IMR-90 (cell line): ENCODE measurements around the gene FIS1. TPM values are rescaled to one million over a fixed set of nuclear protein-coding genes. Genes with fewer than 3 reads are reported as not detected.
A peak's percentile ranks its signal among the peaks of the same experiment; 100 is the strongest.

ENCODE experiments used
- ATAC-seq: fragments of 200-7000 bp; cut with Tn5 transposase; 2 replicates; pipeline ENCODE4 v1.9.1; 2020; ENCODE audit warnings: low read depth, mild to moderate bottlenecking, moderate library complexity
- BruUV-seq: library from RNA; stranded (reverse); fragments of 400-500 nt; replicated peaks from 2 replicates; lab custom pipeline; 2021; lab: Mats Ljungman, UMichigan
- CTCF ChIA-PET: fragments of 300-600 bp; formaldehyde crosslinking; extraction: SDS; loops from one replicate; lab custom pipeline; 2021; ENCODE audit warnings: antibody characterized with exemption; lab: Yijun Ruan, JAX
- POLR2A ChIA-PET: fragments of 300-600 bp; sonication (Branson Sonifier 250); formaldehyde crosslinking; loops from one replicate; lab custom pipeline; 2022; ENCODE audit warnings: antibody characterized with exemption; ENCODE audit not compliant: unreplicated experiment; lab: Charles Lee
- DNase-seq: peaks from one replicate; pipeline ENCODE4 v3.0.0; 2013
- H2AFZ ChIP-seq: replicated peaks from 2 replicates; pipeline ENCODE3; 2013; ENCODE audit warnings: low read length, mild to moderate bottlenecking; ENCODE audit not compliant: poor library complexity
- H2AK5ac ChIP-seq: 2 replicates; pipeline ENCODE4 v1.6.1; 2013; ENCODE audit warnings: low read depth, low read length, inconsistent platforms
- H2AK9ac ChIP-seq: replicated peaks from 2 replicates; pipeline ENCODE3; 2013; ENCODE audit warnings: mild to moderate bottlenecking, low read depth, low read length, moderate library complexity; ENCODE audit not compliant: poor library complexity
- H2BK120ac ChIP-seq: 2 replicates; pipeline ENCODE4 v1.6.1; 2013; ENCODE audit warnings: low read depth, low read length, inconsistent platforms
- H2BK15ac ChIP-seq: 3 replicates; pipeline ENCODE4 v1.6.1; 2013; ENCODE audit warnings: low read depth, low read length, inconsistent platforms
- H2BK20ac ChIP-seq: 2 replicates; pipeline ENCODE4 v1.6.1; 2013; ENCODE audit warnings: low read depth, mild to moderate bottlenecking, inconsistent platforms, low read length, moderate library complexity
- H2BK5ac ChIP-seq: 2 replicates; pipeline ENCODE4 v1.6.1; 2013; ENCODE audit warnings: mild to moderate bottlenecking, low read depth, low read length, inconsistent platforms; ENCODE audit not compliant: poor library complexity, severe bottlenecking
- H3K14ac ChIP-seq: replicated peaks from 2 replicates; pipeline ENCODE4 v1.6.1; 2013; ENCODE audit warnings: low read depth, low read length, inconsistent platforms
- H3K18ac ChIP-seq: 2 replicates; pipeline ENCODE4 v1.6.1; 2013; ENCODE audit warnings: low read depth, low read length, control low read depth
- H3K23ac ChIP-seq: 2 replicates; pipeline ENCODE4 v1.6.1; 2013; ENCODE audit warnings: low read depth, low read length, inconsistent platforms
- H3K27ac ChIP-seq: 2 replicates; pipeline ENCODE4 v1.5.1; 2013; ENCODE audit warnings: mild to moderate bottlenecking, control low read depth, low read length; ENCODE audit not compliant: insufficient read depth
- H3K27me3 ChIP-seq: 2 replicates; pipeline ENCODE4 v1.6.1; 2013; ENCODE audit warnings: low read length; ENCODE audit not compliant: control insufficient read depth, insufficient read depth
- H3K36me3 ChIP-seq: 2 replicates; pipeline ENCODE4 v1.6.1; 2013; ENCODE audit warnings: low read length, mixed read lengths; ENCODE audit not compliant: control insufficient read depth, insufficient read depth
- H3K4ac ChIP-seq: 2 replicates; pipeline ENCODE4 v1.6.1; 2013; ENCODE audit warnings: low read depth, low read length, inconsistent platforms
- H3K4me1 ChIP-seq: 2 replicates; pipeline ENCODE4 v1.6.1; 2013; ENCODE audit warnings: low read length, mixed read lengths; ENCODE audit not compliant: control insufficient read depth, insufficient read depth
- H3K4me2 ChIP-seq: 2 replicates; pipeline ENCODE4 v1.6.1; 2013; ENCODE audit warnings: low read depth, mild to moderate bottlenecking, control low read depth, low read length, moderate library complexity
- H3K4me3 ChIP-seq: 2 replicates; pipeline ENCODE4 v1.5.1; 2013; ENCODE audit warnings: low read depth, mild to moderate bottlenecking, control low read depth, low read length, moderate library complexity; ENCODE audit not compliant: insufficient read depth
- H3K56ac ChIP-seq: 2 replicates; pipeline ENCODE4 v1.6.1; 2013; ENCODE audit warnings: low read length, inconsistent platforms; ENCODE audit not compliant: insufficient read depth; ENCODE audit errors: extremely low read depth
- H3K79me1 ChIP-seq, 2 experiments: 2 replicates each; pipeline ENCODE4 v1.6.1; 2013; ENCODE audit warnings: low read length in 2 of 2, inconsistent platforms in 1 of 2, low read depth in 1 of 2
- H3K9ac ChIP-seq: 2 replicates; pipeline ENCODE4 v1.6.1; 2013; ENCODE audit warnings: low read depth, low read length, control low read depth
- H3K9me1 ChIP-seq: 2 replicates; pipeline ENCODE4 v1.6.1; 2013; ENCODE audit warnings: low read length, inconsistent platforms; ENCODE audit not compliant: insufficient read depth
- H3K9me3 ChIP-seq: 2 replicates; pipeline ENCODE4 v1.6.1; 2013; ENCODE audit warnings: low read length; ENCODE audit not compliant: control insufficient read depth, insufficient read depth
- H4K20me1 ChIP-seq: 2 replicates; pipeline ENCODE4 v1.6.1; 2013; ENCODE audit warnings: low read length, inconsistent platforms; ENCODE audit not compliant: insufficient read depth
- H4K5ac ChIP-seq: 2 replicates; pipeline ENCODE4 v1.6.1; 2013; ENCODE audit warnings: mild to moderate bottlenecking, low read depth, low read length, control low read depth
- H4K8ac ChIP-seq, 2 experiments: 2 replicates each; pipeline ENCODE4 v1.6.1; 2013; ENCODE audit warnings: low read depth in 2 of 2, low read length in 2 of 2, control low read depth in 1 of 2, inconsistent platforms in 1 of 2
- H4K91ac ChIP-seq: 2 replicates; pipeline ENCODE4 v1.6.1; 2013; ENCODE audit warnings: low read depth, low read length, inconsistent platforms; ENCODE audit not compliant: insufficient read depth
- BHLHE40 ChIP-seq: fragments of 150-350 bp; IDR thresholded peaks from 2 replicates; pipeline ENCODE4 v1.6.1; 2016; ENCODE audit warnings: mild to moderate bottlenecking, low read depth, low read length
- CHD1 ChIP-seq: IDR thresholded peaks from 2 replicates; pipeline ENCODE4 v1.6.1; 2012; ENCODE audit warnings: low read depth, low read length, improper control_type of control experiment
- CTCF ChIP-seq: conservative IDR thresholded peaks from 2 replicates; pipeline ENCODE4 v1.5.1; 2012; ENCODE audit warnings: mild to moderate bottlenecking, low read depth, low read length, improper control_type of control experiment
- FOS ChIP-seq: fragments of 150-350 bp; IDR thresholded peaks from 2 replicates; pipeline ENCODE4 v1.6.1; 2016; ENCODE audit warnings: low read depth, low read length
- MAFK ChIP-seq: IDR thresholded peaks from 2 replicates; pipeline ENCODE4 v1.6.1; 2012; ENCODE audit warnings: low read depth, low read length, improper control_type of control experiment
- MXI1 ChIP-seq: IDR thresholded peaks from 2 replicates; pipeline ENCODE4 v1.6.1; 2012; ENCODE audit warnings: low read depth, mild to moderate bottlenecking, low read length, moderate library complexity, borderline replicate concordance
- POLR2A ChIP-seq: IDR thresholded peaks from 2 replicates; pipeline ENCODE4 v1.6.1; 2012; ENCODE audit warnings: mild to moderate bottlenecking, low read depth, low read length
- RAD21 ChIP-seq: IDR thresholded peaks from 2 replicates; pipeline ENCODE4 v1.6.1; 2012; ENCODE audit warnings: low read length, improper control_type of control experiment
- RFX5 ChIP-seq: IDR thresholded peaks from 2 replicates; pipeline ENCODE4 v1.8.0; 2012; ENCODE audit warnings: low read depth, mild to moderate bottlenecking, low read length, moderate library complexity
- SMC3 ChIP-seq: fragments of 150-350 bp; IDR thresholded peaks from 2 replicates; pipeline ENCODE4 v1.6.1; 2016; ENCODE audit warnings: low read depth, mild to moderate bottlenecking, antibody characterized with exemption, low read length, moderate library complexity
- USF2 ChIP-seq: fragments of 150-350 bp; IDR thresholded peaks from 2 replicates; pipeline ENCODE4 v1.6.1; 2017; ENCODE audit warnings: mild to moderate bottlenecking, antibody characterized with exemption, low read length, low read depth
- WGBS, 2 experiments: methylation state at CpG; one replicate each; pipeline versions ENCODE4 v1.1.5 to v1.1.7; 2013; ENCODE audit warnings: missing lambda C conversion rate in 2 of 2; ENCODE audit not compliant: insufficient read length in 1 of 2; ENCODE audit errors: extremely low coverage in 2 of 2; 5-methylcytosine and 5-hydroxymethylcytosine counted together
- dilution Hi-C: fragments of 300-500 bp; cut with HindIII; formaldehyde crosslinking; loops from one replicate; pipeline ENCODE4 v1.14.3; 2018; ENCODE audit warnings: low sequenced_read_pairs; ENCODE audit not compliant: unreplicated experiment
- in situ Hi-C: fragments of 300-500 bp; cut with MboI; formaldehyde crosslinking; loops from 3 replicates; pipeline ENCODE4 v1.14.3; 2019; ENCODE audit warnings: low sequenced_read_pairs, inconsistent platforms, mixed read lengths
- intact Hi-C: fragments of 100-400 bp; cut with micrococcal nuclease; formaldehyde crosslinking; loops from 2 replicates; pipeline ENCODE4 v1.10.0; 2022
- polyA plus RNA-seq, 3 experiments: library from polyadenylated mRNA; depleted of rRNA; stranded (reverse); fragments of >200 nt; gene quantifications; 2 replicates each; pipeline ENCODE4 v1.2.3, GENCODE V29; 2012; ENCODE audit warnings: low replicate concordance in 1 of 3
- total RNA-seq: library from RNA; depleted of rRNA; stranded (reverse); fragments of >200 nt; gene quantifications from 2 replicates; pipeline ENCODE4 v1.2.3, GENCODE V29; 2012

FIS1 gene
- total and polyA plus RNA-seq, 2 of the 4 experiments (the other 2 are of a cell fraction): 293 to 489 TPM

- Histone ChIP-seq H2BK120ac (no peak overlapping the region), H2BK20ac (no peak overlapping the region), H2AK5ac (no peak overlapping the region), H3K27ac (no peak overlapping the region), H4K5ac (no peak overlapping the region), H3K27me3 (peaks cover under 1% of the 10 kb centered on the region; the same call in 1 of the 2 replicates), H3K4me2 (no peak overlapping the region), H2BK15ac (no peak overlapping the region), H4K8ac (no peak overlapping the region), H3K14ac (no peak overlapping the region), H3K36me3 (peaks cover 51% of the 10 kb centered on the region), H4K20me1 (no peaks in the 10 kb centered on the region; the same call in 1 of the 2 replicates), H2BK5ac (no peak overlapping the region), H3K9me1 (no peaks in the 10 kb centered on the region), H3K9ac (no peak overlapping the region), H3K18ac (no peak overlapping the region), H3K4me1 (no peaks in the 10 kb centered on the region), H4K91ac (no peak overlapping the region), H3K79me1 (no peaks in the 10 kb centered on the region; a peak in 1 of 4 replicates), H3K56ac (no peak overlapping the region), H3K23ac (no peak overlapping the region), H2AFZ (peak overlapping the region; percentile 43), H3K4me3 (no peak overlapping the region), H2AK9ac (peak overlapping the region; percentile 70), H3K4ac (no peak overlapping the region; the same call in 1 of the 2 replicates), H3K9me3 (no peaks in the 10 kb centered on the region)
- CTCF ChIA-PET: interaction anchor here (1.1 kb wide), 1 partner anchor 16 kb away, joined by 3 read pairs; no protein-coding TSS in a partner anchor
- intact Hi-C loops (no loop called here), dilution Hi-C loops (no loop called here), in situ Hi-C loops (no loop called here)
- TF ChIP-seq USF2 (no peak), SMC3 (no peak), BHLHE40 (no peak), RAD21 (no peak), RFX5 (no peak), MAFK (no peak), CHD1 (no peak), POLR2A (no peak), MXI1 (no peak), CTCF (no peak), FOS (no peak)
- DNase-seq: no peak
- POLR2A ChIA-PET: no interaction called here
- BruUV-seq: no TSS peak
- 93% methylated on average over 3 of the region's 14 CpGs; no CpG with 5 or more reads in 1 of the 2 experiments for WGBS, 2 experiments
- no peak for ATAC-seq
Measured at GRCh38 chr7:101208794-101209193, 36.1 kb downstream of the FIS1 start.
